Stimulated activated naive CD8-positive, alpha-beta T cell treated with anti-CD3 and anti-CD28 coated beads, Interleukin-15, Interleukin-2, amounts not matched to agents 100 ng/mL and 50 ng/mL, for 24 hours (primary cell): ENCODE measurements around the gene ARHGAP30.
"Not testable (repeated sequence)": the region's sequence is repeated elsewhere in the genome, so short reads cannot be mapped to it uniquely, and the experiment has no call there.

Experiments
- H3K27ac Mint-ChIP-seq: one replicate; pipeline ENCODE4 v1.8.0; 2021; ENCODE audit warnings: mild to moderate bottlenecking, mixed read lengths
- H3K27me3 Mint-ChIP-seq: one replicate; pipeline ENCODE4 v1.8.0; 2021; ENCODE audit warnings: mixed read lengths
- H3K36me3 Mint-ChIP-seq: one replicate; pipeline ENCODE4 v1.8.0; 2021; ENCODE audit warnings: low read depth, mixed read lengths
- H3K4me1 Mint-ChIP-seq: one replicate; pipeline ENCODE4 v1.8.0; 2021; ENCODE audit warnings: low read depth, mixed read lengths
- H3K4me3 Mint-ChIP-seq: one replicate; pipeline ENCODE4 v1.8.0; 2021; ENCODE audit warnings: mild to moderate bottlenecking, mixed read lengths
- H3K9me3 Mint-ChIP-seq: one replicate; pipeline ENCODE4 v1.8.0; 2021; ENCODE audit warnings: mixed read lengths

The ARHGAP30 gene, protein sequence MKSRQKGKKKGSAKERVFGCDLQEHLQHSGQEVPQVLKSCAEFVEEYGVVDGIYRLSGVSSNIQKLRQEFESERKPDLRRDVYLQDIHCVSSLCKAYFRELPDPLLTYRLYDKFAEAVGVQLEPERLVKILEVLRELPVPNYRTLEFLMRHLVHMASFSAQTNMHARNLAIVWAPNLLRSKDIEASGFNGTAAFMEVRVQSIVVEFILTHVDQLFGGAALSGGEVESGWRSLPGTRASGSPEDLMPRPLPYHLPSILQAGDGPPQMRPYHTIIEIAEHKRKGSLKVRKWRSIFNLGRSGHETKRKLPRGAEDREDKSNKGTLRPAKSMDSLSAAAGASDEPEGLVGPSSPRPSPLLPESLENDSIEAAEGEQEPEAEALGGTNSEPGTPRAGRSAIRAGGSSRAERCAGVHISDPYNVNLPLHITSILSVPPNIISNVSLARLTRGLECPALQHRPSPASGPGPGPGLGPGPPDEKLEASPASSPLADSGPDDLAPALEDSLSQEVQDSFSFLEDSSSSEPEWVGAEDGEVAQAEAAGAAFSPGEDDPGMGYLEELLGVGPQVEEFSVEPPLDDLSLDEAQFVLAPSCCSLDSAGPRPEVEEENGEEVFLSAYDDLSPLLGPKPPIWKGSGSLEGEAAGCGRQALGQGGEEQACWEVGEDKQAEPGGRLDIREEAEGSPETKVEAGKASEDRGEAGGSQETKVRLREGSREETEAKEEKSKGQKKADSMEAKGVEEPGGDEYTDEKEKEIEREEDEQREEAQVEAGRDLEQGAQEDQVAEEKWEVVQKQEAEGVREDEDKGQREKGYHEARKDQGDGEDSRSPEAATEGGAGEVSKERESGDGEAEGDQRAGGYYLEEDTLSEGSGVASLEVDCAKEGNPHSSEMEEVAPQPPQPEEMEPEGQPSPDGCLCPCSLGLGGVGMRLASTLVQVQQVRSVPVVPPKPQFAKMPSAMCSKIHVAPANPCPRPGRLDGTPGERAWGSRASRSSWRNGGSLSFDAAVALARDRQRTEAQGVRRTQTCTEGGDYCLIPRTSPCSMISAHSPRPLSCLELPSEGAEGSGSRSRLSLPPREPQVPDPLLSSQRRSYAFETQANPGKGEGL

DNA sequence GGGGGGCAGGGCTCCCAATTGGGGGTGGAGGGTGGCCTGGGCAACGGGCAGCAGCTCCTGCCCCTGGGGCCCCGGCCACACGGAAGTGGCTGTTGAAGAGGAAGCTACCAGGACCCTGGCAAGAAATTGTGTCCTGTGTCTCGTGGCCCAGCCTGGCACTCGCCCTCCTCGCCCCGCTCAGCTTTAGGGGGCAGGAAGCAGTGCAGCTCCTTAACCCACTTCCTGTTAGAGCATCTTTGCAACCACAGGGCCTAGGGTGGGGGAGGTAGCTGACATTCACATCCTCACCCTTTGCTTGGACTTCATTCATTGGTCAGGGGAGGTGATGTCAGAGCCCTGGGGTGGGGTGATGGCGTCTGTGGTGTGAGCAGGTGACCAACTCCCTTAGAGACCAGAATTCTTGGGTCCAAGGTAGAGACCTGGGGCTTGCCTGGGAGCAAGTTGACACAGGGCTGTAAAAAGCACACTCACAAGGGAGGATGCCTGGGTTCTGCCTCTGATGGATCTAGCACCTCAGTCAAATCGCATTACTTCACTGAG is at the start of gene ARHGAP30:
Gene ARHGAP30 (minus strand): TSS at position 161 of the 540 bp plus-strand sequence. CDS start 267 bp downstream, outside the sequence.
- peaks cover 60% of the 10 kb centered on the region for H3K4me1 Mint-ChIP-seq
- H3K9me3 Mint-ChIP-seq = no peaks in the 10 kb centered on the region
- peaks cover 32% of the 10 kb centered on the region for H3K36me3 Mint-ChIP-seq
- no peaks in the 10 kb centered on the region for H3K27me3 Mint-ChIP-seq
- peak within 1 kb of the TSS; percentile 100 for H3K4me3 Mint-ChIP-seq
- H3K27ac Mint-ChIP-seq = peak within 1 kb of the TSS; percentile 99

DNA sequence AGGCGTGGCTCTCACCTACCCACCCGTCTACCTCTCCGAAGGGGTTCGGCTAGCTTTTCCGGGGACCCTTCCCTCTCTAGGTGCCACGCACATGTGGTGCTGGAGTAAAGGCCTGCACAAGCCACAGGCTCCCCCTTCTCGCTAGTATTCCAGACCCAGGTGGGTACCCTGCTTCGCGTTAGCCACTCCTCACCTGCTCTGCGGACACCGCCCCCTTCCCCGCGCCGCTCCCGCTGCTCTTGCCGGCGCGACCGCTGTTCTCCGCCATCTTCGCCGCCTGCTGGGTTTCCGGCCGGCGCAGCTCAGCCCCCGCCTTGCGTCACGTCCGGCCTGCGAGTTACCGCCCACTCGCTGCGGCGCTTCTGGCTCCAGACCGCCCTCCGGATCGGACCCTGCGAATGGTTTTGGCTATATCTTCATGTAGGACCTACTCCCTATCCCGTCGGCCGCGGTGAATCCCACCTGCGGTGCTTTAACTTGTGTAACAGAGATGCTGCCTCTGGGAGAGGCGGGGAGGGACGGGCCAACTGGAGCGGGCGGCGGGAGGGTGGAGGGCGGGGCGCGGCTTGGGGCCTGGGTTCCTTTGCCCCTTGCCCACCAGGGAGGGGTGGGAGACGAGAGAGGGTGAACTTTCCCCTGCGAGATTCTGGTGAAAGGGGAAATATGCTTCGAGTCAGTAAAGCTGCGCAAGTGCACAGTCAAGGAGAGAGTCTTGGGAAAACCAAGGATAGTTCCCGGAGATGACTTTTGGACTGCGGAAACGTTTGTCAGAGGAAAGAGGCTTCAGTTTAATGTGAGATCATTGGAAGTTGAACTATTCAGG is 48.3 kb upstream of the ARHGAP30 start, which contains the start of the genes NIT1 and PFDN2:
Gene NIT1 (plus strand): TSS at position 347 of the 823 bp plus-strand sequence. CDS start 72 bp downstream, at position 419.
Gene PFDN2 (minus strand): TSS at position 279 of the 823 bp plus-strand sequence. CDS start 11 bp downstream, at position 268.
- peak within 1 kb of the TSS; percentile 97 for H3K4me3 Mint-ChIP-seq
- H3K27me3 Mint-ChIP-seq = no peaks in the 10 kb centered on the region
- no peaks in the 10 kb centered on the region for H3K9me3 Mint-ChIP-seq
- H3K4me1 Mint-ChIP-seq = peaks cover 86% of the 10 kb centered on the region
- H3K36me3 Mint-ChIP-seq = peaks cover 61% of the 10 kb centered on the region
- peak within 1 kb of the TSS; percentile 95 for H3K27ac Mint-ChIP-seq

DNA sequence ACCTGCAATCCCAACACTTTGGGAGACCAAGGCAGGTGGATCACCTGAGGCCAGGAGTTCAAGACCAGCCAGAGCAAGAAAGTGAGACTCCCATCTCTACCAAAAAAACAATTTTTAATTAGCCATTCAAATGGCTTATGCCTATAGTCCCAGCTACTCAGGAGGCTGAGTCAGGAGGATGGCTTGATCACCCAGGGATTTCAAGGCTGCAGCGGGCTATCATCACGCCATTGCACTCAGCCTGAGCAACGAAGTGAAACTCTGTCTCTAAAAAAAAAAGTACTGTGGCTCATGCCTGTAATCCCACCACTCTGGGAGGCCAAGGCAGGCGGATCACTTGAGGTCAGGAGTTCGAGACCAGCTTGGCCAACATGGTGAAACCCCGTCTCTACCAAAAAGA is 46.3 kb upstream of the ARHGAP30 start:
- peak overlapping the region; percentile 73 for H3K27ac Mint-ChIP-seq
- H3K4me3 Mint-ChIP-seq = peak overlapping the region; percentile 97
- H3K9me3 Mint-ChIP-seq, H3K27me3 Mint-ChIP-seq: not testable (repeated sequence)
- peaks cover 56% of the 10 kb centered on the region for H3K36me3 Mint-ChIP-seq
- H3K4me1 Mint-ChIP-seq = peaks cover 91% of the 10 kb centered on the region

DNA sequence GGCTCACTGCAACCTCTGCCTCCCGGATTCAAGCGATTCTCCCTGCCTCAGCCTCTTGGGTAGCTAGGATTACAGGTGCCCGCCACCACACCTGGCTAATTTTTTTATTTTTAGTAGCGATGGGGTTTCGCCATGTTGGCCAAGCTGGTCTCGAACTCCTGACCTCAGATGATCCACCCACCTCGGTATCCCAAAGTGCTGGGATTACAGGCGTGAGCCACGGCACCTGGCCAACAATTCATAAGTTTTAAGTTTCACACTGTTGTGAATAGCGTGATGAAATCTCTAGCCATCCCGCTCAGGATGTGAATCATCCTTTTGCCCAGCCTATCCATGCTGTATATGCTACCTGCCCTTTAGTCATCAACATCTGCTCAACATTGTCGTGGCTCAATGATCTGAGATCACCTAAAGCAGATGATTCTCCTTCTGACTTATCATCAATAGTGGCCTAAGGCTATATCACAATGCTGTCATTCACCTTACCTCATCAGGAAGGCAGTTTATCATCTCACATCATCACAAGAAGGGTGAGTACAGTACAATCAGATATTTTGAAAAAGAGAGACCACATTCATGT is 45.5 kb upstream of the ARHGAP30 start:
- Mint-ChIP-seq H3K4me1 (peaks cover 85% of the 10 kb centered on the region), H3K4me3 (peak overlapping the region; percentile 97)

DNA sequence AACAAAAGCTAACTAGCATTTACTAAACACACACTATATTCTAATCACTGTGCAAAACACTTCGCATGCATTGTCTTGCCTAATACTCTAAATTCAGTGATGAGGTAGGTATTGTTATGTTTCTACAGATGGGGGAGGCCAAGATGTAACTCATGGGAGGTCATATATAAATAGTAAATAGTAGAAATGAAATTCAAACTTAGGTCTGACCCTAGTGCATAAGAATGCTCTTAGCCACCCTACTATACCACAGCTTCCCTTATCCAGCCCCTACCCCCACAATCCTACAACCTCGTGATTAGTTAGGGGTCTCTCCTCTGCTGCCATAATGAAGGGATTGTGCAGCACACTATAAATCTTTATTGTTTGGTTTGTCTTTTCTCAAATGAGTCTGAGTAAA is 44.9 kb upstream of the ARHGAP30 start:
- no peaks in the 10 kb centered on the region for H3K9me3 Mint-ChIP-seq
- H3K27me3 Mint-ChIP-seq = no peaks in the 10 kb centered on the region
- H3K4me3 Mint-ChIP-seq = peak overlapping the region; percentile 52
- peaks cover 45% of the 10 kb centered on the region for H3K36me3 Mint-ChIP-seq
- H3K27ac Mint-ChIP-seq = peak overlapping the region; percentile 78
- H3K4me1 Mint-ChIP-seq = peaks cover 78% of the 10 kb centered on the region

More for the DNA sequence above, 45.5 kb upstream of the ARHGAP30 start:
- Mint-ChIP-seq H3K27me3 (no peaks in the 10 kb centered on the region), H3K36me3 (peaks cover 52% of the 10 kb centered on the region), H3K27ac (peak overlapping the region; percentile 73), H3K9me3 (no peaks in the 10 kb centered on the region)

DNA sequence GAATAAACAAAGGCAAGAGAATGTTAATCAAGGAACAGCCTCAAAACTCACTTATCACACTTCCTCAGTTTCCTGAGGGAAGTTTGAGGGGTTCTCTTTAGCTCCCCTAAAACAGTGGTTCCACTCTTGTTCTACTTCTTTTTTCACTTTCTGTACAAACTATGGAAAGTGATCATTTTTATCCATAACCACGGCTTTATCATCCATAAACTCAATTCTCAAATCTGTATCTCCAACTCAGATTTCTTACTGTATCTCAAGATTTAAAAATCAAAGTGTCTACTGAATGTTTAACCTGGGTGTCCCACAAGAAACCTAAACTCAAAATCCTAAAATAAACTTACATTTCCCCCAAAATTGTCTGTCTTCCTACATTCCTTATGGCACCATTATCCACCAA is 44.2 kb upstream of the ARHGAP30 start:
- Mint-ChIP-seq H3K27me3 (no peaks in the 10 kb centered on the region), H3K4me1 (peaks cover 74% of the 10 kb centered on the region), H3K9me3 (no peaks in the 10 kb centered on the region), H3K4me3 (peak overlapping the region; percentile 52), H3K27ac (peak overlapping the region; percentile 78), H3K36me3 (peaks cover 48% of the 10 kb centered on the region)

DNA sequence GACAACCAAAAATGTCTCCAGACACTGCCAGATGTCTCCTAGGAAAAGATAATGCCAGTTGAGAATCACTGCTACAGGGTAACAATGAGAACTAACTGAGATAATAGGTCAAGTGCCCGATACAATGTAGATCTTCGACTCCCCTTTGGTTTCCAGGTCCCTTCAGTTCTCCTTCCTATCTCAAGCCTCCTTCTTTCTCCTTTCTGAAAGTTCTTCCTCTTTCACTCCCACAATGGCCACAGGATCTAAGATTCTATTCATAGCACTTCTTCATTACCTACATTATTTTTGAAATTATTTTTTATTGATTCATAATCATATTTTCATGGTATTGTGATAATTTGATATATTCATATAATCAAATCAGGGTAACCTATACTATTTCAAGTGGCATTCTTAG is 41.8 kb upstream of the ARHGAP30 start:
- Mint-ChIP-seq H3K9me3 (no peaks in the 10 kb centered on the region), H3K27ac (no peak overlapping the region)

DNA sequence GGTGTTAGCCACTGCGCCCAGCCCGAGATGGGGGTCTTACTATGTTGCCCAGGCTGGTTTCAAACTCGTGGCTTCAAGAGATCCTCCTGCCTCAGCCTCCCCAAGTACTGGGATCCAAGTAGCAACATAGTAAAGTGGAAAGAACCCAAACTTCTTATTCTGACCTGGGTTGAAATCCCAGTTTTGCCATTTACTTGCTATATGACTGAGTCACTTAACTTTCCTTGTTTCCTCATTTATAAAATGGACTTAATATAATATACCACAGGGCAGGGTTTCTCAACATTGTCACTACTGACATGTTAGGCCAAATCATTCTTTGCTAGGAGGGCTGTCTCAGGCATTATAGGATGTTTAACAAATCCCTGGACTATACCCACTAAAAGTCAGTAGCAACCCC is 41.4 kb upstream of the ARHGAP30 start:
- no peaks in the 10 kb centered on the region for H3K9me3 Mint-ChIP-seq
- H3K27ac Mint-ChIP-seq = no peak overlapping the region
- H3K4me1 Mint-ChIP-seq = peaks cover 60% of the 10 kb centered on the region
- H3K36me3 Mint-ChIP-seq = peaks cover 59% of the 10 kb centered on the region
- no peak overlapping the region for H3K4me3 Mint-ChIP-seq
- no peaks in the 10 kb centered on the region for H3K27me3 Mint-ChIP-seq

More for the DNA sequence above, 41.8 kb upstream of the ARHGAP30 start:
- Mint-ChIP-seq H3K4me3 (no peak overlapping the region), H3K4me1 (peaks cover 60% of the 10 kb centered on the region), H3K27me3 (no peaks in the 10 kb centered on the region), H3K36me3 (peaks cover 55% of the 10 kb centered on the region)

DNA sequence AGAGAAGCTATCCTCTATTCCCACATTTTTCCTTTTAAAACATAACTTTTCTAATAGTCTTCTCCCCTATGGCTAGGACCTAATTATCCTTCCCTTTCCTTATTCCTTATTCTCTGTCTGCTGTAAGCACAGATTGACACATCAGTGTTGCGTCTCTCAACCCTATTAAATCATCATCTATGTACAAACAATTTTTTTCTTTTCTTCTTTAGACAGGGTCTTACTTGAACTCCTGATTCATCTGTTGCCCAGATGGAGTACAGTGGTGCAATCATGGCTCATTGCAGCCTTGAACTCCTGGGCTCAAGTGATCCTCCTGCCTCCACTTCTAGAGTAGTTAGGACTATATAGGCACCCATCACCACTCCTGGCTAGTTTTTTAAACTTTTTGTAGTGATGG is 36.7 kb upstream of the ARHGAP30 start:
- H3K27me3 Mint-ChIP-seq = no peaks in the 10 kb centered on the region
- no peaks in the 10 kb centered on the region for H3K9me3 Mint-ChIP-seq
- H3K4me1 Mint-ChIP-seq = peaks cover 34% of the 10 kb centered on the region
- H3K27ac Mint-ChIP-seq = peak overlapping the region; percentile 16
- no peak overlapping the region for H3K4me3 Mint-ChIP-seq
- peaks cover 47% of the 10 kb centered on the region for H3K36me3 Mint-ChIP-seq

DNA sequence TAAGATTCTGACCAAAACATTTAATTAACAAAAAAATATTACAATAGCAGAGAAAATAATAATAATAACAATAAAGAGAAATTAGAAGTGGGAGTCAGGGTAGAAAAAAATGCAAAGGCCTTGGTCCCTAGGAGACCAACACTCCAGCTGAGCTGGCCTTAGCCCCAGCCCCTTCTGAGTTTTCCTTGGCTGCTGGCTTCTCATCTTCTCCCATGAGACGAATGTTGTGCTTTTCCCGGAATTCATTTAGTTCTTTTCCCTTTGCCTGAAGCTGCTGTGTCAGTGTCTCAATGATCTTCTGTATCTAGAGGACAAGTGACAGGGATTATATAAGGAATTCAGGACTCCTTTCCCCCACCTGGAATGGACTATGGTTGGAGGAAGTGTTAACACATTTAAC is 30.9 kb upstream of the ARHGAP30 start:
- Mint-ChIP-seq H3K9me3 (no peaks in the 10 kb centered on the region), H3K36me3 (peaks cover 32% of the 10 kb centered on the region), H3K27me3 (no peaks in the 10 kb centered on the region), H3K4me1 (peaks cover 64% of the 10 kb centered on the region), H3K27ac (no peak overlapping the region), H3K4me3 (no peak overlapping the region)

DNA sequence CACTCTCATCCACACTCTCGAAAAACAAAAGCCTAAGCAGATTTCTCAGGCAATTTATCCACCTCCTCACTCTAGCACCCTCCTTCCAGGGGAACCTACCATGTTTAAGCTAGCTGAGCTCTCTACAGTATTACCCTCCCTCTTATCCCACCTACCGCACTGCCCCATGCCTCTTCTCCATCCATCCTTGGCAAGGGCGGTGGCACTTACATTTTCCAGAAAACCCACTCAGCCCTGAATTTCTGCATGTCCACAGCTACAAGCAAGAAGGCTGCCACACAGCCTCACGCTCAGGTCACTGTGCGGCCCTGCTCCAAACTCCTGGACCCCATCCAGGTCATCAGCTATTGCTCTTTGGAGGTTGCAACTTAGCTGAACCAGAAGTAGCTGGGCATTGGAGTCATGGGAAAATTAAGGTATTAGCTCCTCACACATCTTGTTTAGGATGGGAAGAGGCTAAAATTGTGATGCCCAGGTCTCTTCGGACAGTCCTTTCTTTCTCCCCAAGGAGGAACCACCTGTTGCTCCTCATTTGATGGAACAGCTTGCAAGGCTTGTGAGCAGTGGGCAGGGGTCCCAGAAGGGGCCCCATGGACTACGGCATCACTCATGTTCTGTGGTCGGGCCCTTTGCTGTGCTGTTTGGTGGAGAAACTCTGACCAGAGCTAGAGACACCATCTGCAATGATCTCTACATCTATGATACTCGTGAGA is 29.6 kb upstream of the ARHGAP30 start:
- Mint-ChIP-seq H3K4me3 (peak overlapping the region; percentile 81), H3K4me1 (peaks cover 56% of the 10 kb centered on the region), H3K27ac (no peak overlapping the region), H3K27me3 (no peaks in the 10 kb centered on the region), H3K36me3 (peaks cover 27% of the 10 kb centered on the region), H3K9me3 (no peaks in the 10 kb centered on the region)

DNA sequence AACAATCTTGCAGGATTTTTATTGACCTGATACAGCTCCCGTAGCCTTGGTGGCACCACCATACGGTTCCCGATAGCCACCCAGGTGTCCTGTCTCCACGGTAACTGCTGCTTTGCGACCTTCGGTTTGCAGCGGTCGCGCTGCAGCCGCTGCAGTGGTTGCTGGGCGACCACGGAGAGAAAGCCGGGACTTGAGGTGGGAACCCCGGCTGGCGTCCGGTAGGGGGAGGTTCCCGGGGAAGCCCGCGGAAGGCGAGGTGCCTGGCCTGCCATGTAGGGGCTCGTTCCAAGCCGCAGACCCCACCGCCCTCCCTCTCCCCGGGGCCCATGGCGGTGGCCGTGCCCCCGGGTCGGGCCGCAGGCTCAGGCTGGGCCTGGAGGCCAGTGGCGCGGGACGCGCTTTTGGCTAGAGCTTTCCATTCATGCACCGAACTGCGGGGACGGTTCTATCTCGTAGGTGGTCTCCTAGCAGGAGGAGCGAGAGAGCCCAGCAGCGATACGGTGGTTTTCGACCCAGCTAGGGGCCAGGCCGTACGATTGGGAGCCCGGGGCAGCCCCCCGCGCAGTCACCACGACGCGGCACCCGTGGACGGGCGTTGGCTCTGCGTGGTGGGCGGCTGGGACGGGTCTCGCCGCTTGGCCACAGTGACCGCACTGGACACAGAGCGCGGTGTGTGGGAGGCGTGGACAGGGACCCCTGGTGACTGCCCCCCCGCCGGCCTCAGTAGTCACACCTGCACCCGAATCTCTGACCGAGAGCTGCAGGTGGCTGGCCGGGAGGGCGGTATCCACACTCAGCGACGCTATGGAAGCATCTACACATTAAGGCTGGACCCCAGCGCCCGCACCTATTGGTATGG is 28.7 kb upstream of the ARHGAP30 start, which contains the start of gene KLHDC9:
Gene KLHDC9 (plus strand): TSS at position 152 of the 859 bp plus-strand sequence. CDS start 175 bp downstream, at position 327.
- H3K36me3 Mint-ChIP-seq = peaks cover 22% of the 10 kb centered on the region
- H3K27me3 Mint-ChIP-seq = no peaks in the 10 kb centered on the region
- no peaks in the 10 kb centered on the region for H3K9me3 Mint-ChIP-seq
- H3K4me1 Mint-ChIP-seq = peaks cover 57% of the 10 kb centered on the region
- H3K4me3 Mint-ChIP-seq = peak within 1 kb of the TSS; percentile 81
- H3K27ac Mint-ChIP-seq = peak within 1 kb of the TSS; percentile 86
